HCT116 (cell line): Measurements from ENCODE around the gene HPGDS. TPM values are rescaled to one million over a fixed set of nuclear protein-coding genes. Genes with fewer than 3 reads are reported as not detected.

Source experiments
- ATAC-seq: fragments of 200-7000 bp; cut with Tn5 transposase; 2 replicates; pipeline ENCODE4 v1.9.1; 2020; ENCODE audit warnings: mild to moderate bottlenecking, moderate library complexity
- BruUV-seq: library from RNA; stranded (reverse); fragments of 400-500 nt; replicated peaks from 2 replicates; lab custom pipeline; 2021; lab: Mats Ljungman, UMichigan
- CTCF ChIA-PET: fragments of 300-600 bp; sonication (Branson Sonifier 250); formaldehyde crosslinking; loops from one replicate; lab custom pipeline; 2021; ENCODE audit warnings: antibody characterized with exemption; lab: Charles Lee
- POLR2A ChIA-PET: fragments of 300-600, 350-600 bp; sonication (Branson Sonifier 250); formaldehyde crosslinking; loops from one replicate; lab custom pipeline; 2021; ENCODE audit warnings: antibody characterized with exemption; lab: Charles Lee
- RAD21 ChIA-PET, 2 experiments: fragments of 300-600 bp; sonication (Branson Sonifier 250); formaldehyde crosslinking; loops; one replicate each; lab custom pipeline; 2023; ENCODE audit warnings: low total read pairs in 2 of 2; ENCODE audit not compliant: uncharacterized antibody in 2 of 2, unreplicated experiment in 2 of 2, low non-redundant PET in 1 of 2; lab: Charles Lee
- DNase-seq: peaks from one replicate; pipeline ENCODE4 v3.0.0-alpha.2; 2010; ENCODE audit warnings: low read depth, low spot score
- H2AFZ ChIP-seq: fragments of 200-600 bp; shearing (Covaris generic), sonication (generic); 2 replicates; pipeline ENCODE4 v1.6.1; 2017; ENCODE audit warnings: low read depth, mixed run types, mixed read lengths, antibody characterized with exemption, low read length; ENCODE audit not compliant: poor library complexity, severe bottlenecking
- H3K27ac ChIP-seq: 2 replicates; pipeline ENCODE4 v1.5.1; 2012; ENCODE audit warnings: low read depth, low read length
- H3K27me3 ChIP-seq: fragments of 200-600 bp; sonication (generic); 2 replicates; pipeline ENCODE4 v1.6.1; 2016; ENCODE audit warnings: mixed run types, low read length, mixed read lengths; ENCODE audit not compliant: insufficient read depth
- H3K36me3 ChIP-seq, 2 experiments: fragments of 200-500 bp in 1 of 2; fragments of 200-600 bp in 1 of 2; sonication (Bioruptor generic) in 1 of 2; sonication (generic) in 1 of 2; 2 replicates each; pipeline versions ENCODE4 v1.5.1 to v1.6.1; 2014 to 2016; ENCODE audit warnings: low read length in 2 of 2, inconsistent platforms in 1 of 2, mixed read lengths in 1 of 2, mixed run types in 1 of 2; ENCODE audit not compliant: insufficient read depth in 2 of 2, control insufficient read depth in 1 of 2
- H3K4me1 ChIP-seq, 2 experiments: fragments of 200-600 bp in 1 of 2; sonication (generic) in 1 of 2; 2 replicates each; pipeline versions ENCODE4 v1.5.1 to v1.6.1; 2012 to 2017; ENCODE audit warnings: low read length in 2 of 2, inconsistent platforms in 1 of 2, mild to moderate bottlenecking in 1 of 2, mixed read lengths in 1 of 2, mixed run types in 1 of 2, moderate library complexity in 1 of 2; ENCODE audit not compliant: insufficient read depth in 2 of 2, control insufficient read depth in 1 of 2
- H3K4me2 ChIP-seq: fragments of 200-600 bp; sonication (generic); 2 replicates; pipeline ENCODE4 v1.6.1; 2017; ENCODE audit warnings: mixed run types, low read length, mixed read lengths
- H3K4me3 ChIP-seq, 2 experiments: fragments of 200-600 bp in 1 of 2; sonication (generic) in 1 of 2; replicated peaks in 1 of 2; 2 replicates each; pipeline ENCODE4 v1.5.1; 2011 to 2016; ENCODE audit warnings: low read length in 2 of 2, control low read depth in 1 of 2, low read depth in 1 of 2, mild to moderate bottlenecking in 1 of 2, mixed read lengths in 1 of 2, mixed run types in 1 of 2
- H3K79me2 ChIP-seq: fragments of 200-600 bp; sonication (generic); 2 replicates; pipeline ENCODE4 v1.6.1; 2017; ENCODE audit warnings: mild to moderate bottlenecking, mixed run types, low read length, moderate library complexity, mixed read lengths; ENCODE audit not compliant: insufficient read depth
- H3K9ac ChIP-seq: fragments of 200-600 bp; sonication (generic); 2 replicates; pipeline ENCODE4 v1.6.1; 2016; ENCODE audit warnings: low read length, mixed read lengths
- H3K9me2 ChIP-seq: fragments of 200-600 bp; sonication (generic), shearing (Covaris generic); 2 replicates; pipeline ENCODE4 v1.6.1; 2017; ENCODE audit warnings: mixed run types, mild to moderate bottlenecking, moderate library complexity; ENCODE audit not compliant: insufficient read depth
- H3K9me3 ChIP-seq, 2 experiments: fragments of 200-500 bp in 1 of 2; fragments of 200-600 bp in 1 of 2; sonication (Bioruptor generic) in 1 of 2; sonication (generic) in 1 of 2; 2 replicates each; pipeline ENCODE4 v1.6.1; 2014 to 2017; ENCODE audit warnings: low read length in 2 of 2, mixed read lengths in 2 of 2, inconsistent platforms in 1 of 2, low read depth in 1 of 2, mild to moderate bottlenecking in 1 of 2, mixed run types in 1 of 2, moderate library complexity in 1 of 2; ENCODE audit not compliant: control insufficient read depth in 1 of 2, insufficient read depth in 1 of 2
- H4K20me1 ChIP-seq: fragments of 200-600 bp; sonication (generic), shearing (Covaris generic); 2 replicates; pipeline ENCODE4 v1.6.1; 2017; ENCODE audit warnings: mixed run types, mild to moderate bottlenecking, moderate library complexity; ENCODE audit not compliant: insufficient read depth
- CBX3 ChIP-seq: IDR thresholded peaks from 2 replicates; pipeline ENCODE4 v1.6.1; 2012; ENCODE audit warnings: low read depth
- ELF1 ChIP-seq: IDR thresholded peaks from 2 replicates; pipeline ENCODE4 v1.6.1; 2012; ENCODE audit warnings: low read depth, borderline replicate concordance
- EZH2 ChIP-seq: fragments of 200-600 bp; sonication (generic); IDR thresholded peaks from 2 replicates; pipeline ENCODE4 v1.6.1; 2017; ENCODE audit warnings: antibody characterized with exemption, mixed run types
- FOSL1 ChIP-seq: IDR thresholded peaks from 2 replicates; pipeline ENCODE4 v1.6.1; 2012; ENCODE audit warnings: low read depth
- JUND ChIP-seq: IDR thresholded peaks from 2 replicates; pipeline ENCODE4 v1.6.1; 2012
- POLR2A ChIP-seq: IDR thresholded peaks from 2 replicates; pipeline ENCODE4 v1.7.0; 2011; ENCODE audit warnings: borderline replicate concordance; ENCODE audit not compliant: insufficient read depth, insufficient read length; ENCODE audit errors: extremely low read depth
- POLR2AphosphoS5 ChIP-seq: IDR thresholded peaks from 2 replicates; pipeline ENCODE4 v1.6.1; 2011; ENCODE audit warnings: mild to moderate bottlenecking, low read depth, low read length, moderate library complexity
- SIN3A ChIP-seq: IDR thresholded peaks from 2 replicates; pipeline ENCODE4 v1.6.1; 2012; ENCODE audit warnings: low read depth
- SRF ChIP-seq: IDR thresholded peaks from 2 replicates; pipeline ENCODE4 v1.6.1; 2012; ENCODE audit warnings: low read depth
- TCF7L2 ChIP-seq: IDR thresholded peaks from 2 replicates; pipeline ENCODE4 v1.7.0; 2011; ENCODE audit warnings: borderline replicate concordance, inconsistent platforms; ENCODE audit not compliant: insufficient read depth, insufficient read length; ENCODE audit errors: extremely low read depth
- YY1 ChIP-seq: IDR thresholded peaks from 2 replicates; pipeline ENCODE4 v1.6.1; 2011; ENCODE audit warnings: low read length, low read depth, moderate library complexity, mild to moderate bottlenecking; ENCODE audit not compliant: insufficient replicate concordance; ENCODE audit errors: extremely low read depth
- ZFX ChIP-seq: fragments of 450-650 bp; IDR thresholded peaks from 2 replicates; pipeline ENCODE4 v1.6.1; 2017
- ZNF274 ChIP-seq: fragments of 200-500 bp; sonication (Bioruptor generic); IDR thresholded peaks from 2 replicates; pipeline ENCODE4 v1.6.1; 2014; ENCODE audit warnings: mild to moderate bottlenecking, low read depth, low read length, inconsistent platforms
- intact Hi-C: fragments of 100-400 bp; cut with micrococcal nuclease; formaldehyde crosslinking; loops from 2 replicates; pipeline ENCODE4 v1.10.0; 2022
- total RNA-seq: library from RNA; stranded (reverse); gene quantifications from one replicate; pipeline ENCODE4 v1.2.1, GENCODE V29; 2021; ENCODE audit not compliant: unreplicated experiment
- TF ChIP-seq, protein P1 (sequence below): IDR thresholded peaks from 2 replicates; pipeline ENCODE4 v1.6.1; 2012; ENCODE audit warnings: low read depth
- TF ChIP-seq, protein P2 (sequence below): IDR thresholded peaks from 2 replicates; pipeline ENCODE4 v1.6.1; 2012
- TF ChIP-seq, protein P3 (sequence below): IDR thresholded peaks from 2 replicates; pipeline ENCODE4 v1.6.1; 2012

Gene HPGDS
- total RNA-seq, 1 experiment from 2014 or later = not detected

DNA sequence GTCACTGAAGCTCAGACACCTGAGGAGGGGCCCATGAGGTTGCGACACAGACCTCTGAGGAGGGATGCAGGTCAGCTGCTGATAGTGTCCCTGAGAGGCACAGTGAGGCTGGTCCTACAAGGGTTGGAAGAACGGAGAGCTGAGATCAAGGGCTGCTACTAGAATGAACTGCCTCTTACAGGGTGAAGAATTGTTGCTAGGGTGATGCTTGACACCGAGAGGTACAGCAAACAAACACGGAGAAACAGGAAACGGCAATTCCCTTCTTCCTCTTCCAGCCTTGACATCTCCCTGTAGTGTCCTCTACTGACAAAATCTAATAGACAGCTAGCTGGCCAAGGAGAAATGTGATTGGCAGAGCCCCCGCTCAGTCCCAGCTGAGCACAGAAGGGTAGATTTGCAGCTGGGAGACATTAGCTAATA is 11.8 kb upstream of the HPGDS start:
- DNase-seq (no peak), ATAC-seq (no peak)
- no peak for TF ChIP-seq POLR2AphosphoS5
- TF ChIP-seq ZNF274 = no peak
- TF ChIP-seq SRF = no peak
- TF ChIP-seq TCF7L2 = no peak
- no peak for TF ChIP-seq POLR2A
- TF ChIP-seq, protein P1, sequence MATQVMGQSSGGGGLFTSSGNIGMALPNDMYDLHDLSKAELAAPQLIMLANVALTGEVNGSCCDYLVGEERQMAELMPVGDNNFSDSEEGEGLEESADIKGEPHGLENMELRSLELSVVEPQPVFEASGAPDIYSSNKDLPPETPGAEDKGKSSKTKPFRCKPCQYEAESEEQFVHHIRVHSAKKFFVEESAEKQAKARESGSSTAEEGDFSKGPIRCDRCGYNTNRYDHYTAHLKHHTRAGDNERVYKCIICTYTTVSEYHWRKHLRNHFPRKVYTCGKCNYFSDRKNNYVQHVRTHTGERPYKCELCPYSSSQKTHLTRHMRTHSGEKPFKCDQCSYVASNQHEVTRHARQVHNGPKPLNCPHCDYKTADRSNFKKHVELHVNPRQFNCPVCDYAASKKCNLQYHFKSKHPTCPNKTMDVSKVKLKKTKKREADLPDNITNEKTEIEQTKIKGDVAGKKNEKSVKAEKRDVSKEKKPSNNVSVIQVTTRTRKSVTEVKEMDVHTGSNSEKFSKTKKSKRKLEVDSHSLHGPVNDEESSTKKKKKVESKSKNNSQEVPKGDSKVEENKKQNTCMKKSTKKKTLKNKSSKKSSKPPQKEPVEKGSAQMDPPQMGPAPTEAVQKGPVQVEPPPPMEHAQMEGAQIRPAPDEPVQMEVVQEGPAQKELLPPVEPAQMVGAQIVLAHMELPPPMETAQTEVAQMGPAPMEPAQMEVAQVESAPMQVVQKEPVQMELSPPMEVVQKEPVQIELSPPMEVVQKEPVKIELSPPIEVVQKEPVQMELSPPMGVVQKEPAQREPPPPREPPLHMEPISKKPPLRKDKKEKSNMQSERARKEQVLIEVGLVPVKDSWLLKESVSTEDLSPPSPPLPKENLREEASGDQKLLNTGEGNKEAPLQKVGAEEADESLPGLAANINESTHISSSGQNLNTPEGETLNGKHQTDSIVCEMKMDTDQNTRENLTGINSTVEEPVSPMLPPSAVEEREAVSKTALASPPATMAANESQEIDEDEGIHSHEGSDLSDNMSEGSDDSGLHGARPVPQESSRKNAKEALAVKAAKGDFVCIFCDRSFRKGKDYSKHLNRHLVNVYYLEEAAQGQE = no peak
- TF ChIP-seq FOSL1 = no peak
- no peak for TF ChIP-seq ELF1
- TF ChIP-seq JUND = no peak
- TF ChIP-seq YY1 = no peak
- TF ChIP-seq SIN3A = no peak
- TF ChIP-seq, protein P2, sequence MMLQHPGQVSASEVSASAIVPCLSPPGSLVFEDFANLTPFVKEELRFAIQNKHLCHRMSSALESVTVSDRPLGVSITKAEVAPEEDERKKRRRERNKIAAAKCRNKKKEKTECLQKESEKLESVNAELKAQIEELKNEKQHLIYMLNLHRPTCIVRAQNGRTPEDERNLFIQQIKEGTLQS = no peak
- no peak for TF ChIP-seq ZFX
- TF ChIP-seq EZH2 = no peak
- no peak for TF ChIP-seq CBX3
- TF ChIP-seq, protein P3, sequence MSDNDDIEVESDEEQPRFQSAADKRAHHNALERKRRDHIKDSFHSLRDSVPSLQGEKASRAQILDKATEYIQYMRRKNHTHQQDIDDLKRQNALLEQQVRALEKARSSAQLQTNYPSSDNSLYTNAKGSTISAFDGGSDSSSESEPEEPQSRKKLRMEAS = no peak
- RAD21 ChIA-PET = no interaction called here
- Histone ChIP-seq H3K4me2 (no peak overlapping the region), H3K9me3 (no peaks in the 10 kb centered on the region), H3K4me1 (no peaks in the 10 kb centered on the region), H3K27ac (no peak overlapping the region), H3K36me3 (no peaks in the 10 kb centered on the region), H2AFZ (no peak overlapping the region), H3K9me2 (no peaks in the 10 kb centered on the region), H3K4me3 (no peak overlapping the region), H4K20me1 (no peaks in the 10 kb centered on the region), H3K79me2 (no peaks in the 10 kb centered on the region), H3K27me3 (no peaks in the 10 kb centered on the region), H3K9ac (no peak overlapping the region)
- no TSS peak for BruUV-seq
- POLR2A ChIA-PET = no interaction called here
- CTCF ChIA-PET = interaction anchor here (0.5 kb wide), 1 partner anchor 14 kb away, joined by 3 read pairs; no protein-coding TSS in a partner anchor
- intact Hi-C loops = no loop called here
